Adrenal gland (tissue), 12 donors: ENCODE results near the gene SLC4A5. TPM values are rescaled to one million over a fixed set of nuclear protein-coding genes. Genes with fewer than 3 reads are reported as not detected.
A peak's percentile ranks its signal among the peaks of the same experiment; 100 is the strongest.

Source experiments
- DNase-seq, 7 donors: peaks; one replicate each; pipeline ENCODE4 v3.0.0-alpha.2; 2019 to 2020
- H3K27ac ChIP-seq, 5 donors: fragments of 200-600 bp; sonication (generic) in 4 of 5; 1 replicate in 3 of 5; 2 replicates in 2 of 5; pipeline versions ENCODE4 v1.5.1 to v1.8.0; 2016 to 2020; ENCODE audit warnings: mild to moderate bottlenecking in 1 of 5
- H3K27me3 ChIP-seq: fragments of 200-600 bp; 2 replicates; pipeline ENCODE4 v1.8.0; 2021
- H3K36me3 ChIP-seq, 2 donors: fragments of 200-600 bp; replicated peaks in 1 of 2; 1 replicate in 1 of 2; 2 replicates in 1 of 2; pipeline versions ENCODE4 v1.5.1 to v1.8.0; 2018 to 2022
- H3K4me1 ChIP-seq, 2 donors: fragments of 200-600 bp; replicated peaks in 1 of 2; 1 replicate in 1 of 2; 2 replicates in 1 of 2; pipeline versions ENCODE4 v1.5.1 to v1.8.0; 2018 to 2021
- H3K4me3 ChIP-seq, 4 donors: fragments of 200-600 bp; sonication (generic) in 3 of 4; one replicate each; pipeline ENCODE4 v1.5.1; 2016 to 2018
- H3K9me3 ChIP-seq, 3 donors: fragments of 200-600 bp; sonication (generic) in 1 of 3; replicated peaks in 1 of 3; 1 replicate in 2 of 3; 2 replicates in 1 of 3; pipeline versions ENCODE4 v1.5.1 to v1.8.0; 2016 to 2021
- POLR2A ChIP-seq, 2 donors: fragments of 450-650 bp; IDR thresholded peaks; one replicate each; pipeline ENCODE4 v1.6.1; 2017; ENCODE audit warnings: antibody characterized with exemption in 2 of 2, mild to moderate bottlenecking in 2 of 2, moderate library complexity in 1 of 2
- WGBS, 4 donors: extraction: QIAGEN DNeasy Blood & Tissue Kit in 2 of 4; methylation state at CpG; one replicate each; pipeline versions ENCODE4 v1.1.5 to v1.1.7; 2013 to 2017; 5-methylcytosine and 5-hydroxymethylcytosine counted together
- intact Hi-C, 2 donors: fragments of 100-400 bp; cut with DNase I; formaldehyde crosslinking; loops; one replicate each; pipeline versions ENCODE4 v1.14.1 to v1.15.0; 2022 to 2023
- polyA plus RNA-seq, 3 donors: library from polyadenylated mRNA; stranded (reverse); fragments of 200-250 nt in 2 of 3; fragments of 350-450 nt in 1 of 3; fragmentation: Illumina TruSeq in 1 of 3; extraction: RNeasy Lipid Tissue Mini Kit (QIAGEN cat#74804) in 1 of 3; gene quantifications; one replicate each; pipeline ENCODE4 v1.2.3, GENCODE V29; 2013 to 2014
- total RNA-seq, 9 donors: library from RNA; depleted of rRNA in 4 of 9; stranded (reverse); fragments of >200 nt in 4 of 9; fragments of 120-200 nt in 1 of 9; fragmentation: NEBNext Ultra II Directional in 1 of 9; extraction: Animal tissue kit (Norgen Biotek cat#: 25700) in 1 of 9; gene quantifications; one replicate each; pipeline versions ENCODE4 v1.1.0 to v1.2.4, GENCODE V29; 2013 to 2023
- TF ChIP-seq, protein P1 (sequence below), 6 experiments: fragments of 450-650 bp in 4 of 6; fragments of 200-600 bp in 2 of 6; sonication (generic) in 1 of 6; IDR thresholded peaks; 1 replicate in 5 of 6; 2 replicates in 1 of 6; pipeline versions ENCODE4 v1.5.1 to v1.8.0; 2016 to 2021; ENCODE audit warnings: antibody characterized with exemption in 6 of 6, mild to moderate bottlenecking in 2 of 6, moderate library complexity in 1 of 6
- donor health status: healthy with polysubstance abuse.
- donor health status: Bipolar disorder and iron deficiency.
- donor health status: DM: yes; HTN: yes; CAD: no.
- donor health status: DM: no; HTN: no; CAD: no.
- donor health status: DM: no; HTN: no; CAD: no.
- donor health status: DM: yes; HTN: yes; CAD: no.

The SLC4A5 gene
- total and polyA plus RNA-seq, 12 donors = 0.14 to 2.7 (median 0.74) TPM; not detected in 1

- H3K9me3 ChIP-seq = no peaks in the 10 kb centered on the region
- intact Hi-C loops = no loop called here
- H3K36me3 ChIP-seq = peaks cover 0 to 19% of the 10 kb centered on the region in 2 donors
- H3K27me3 ChIP-seq = no peaks in the 10 kb centered on the region
- WGBS, 4 donors = 90 to 97% (median 92%) methylated on average over 3 of the region's 3 CpGs
- H3K4me3 ChIP-seq = no peak overlapping the region
- H3K4me1 ChIP-seq = no peaks in the 10 kb centered on the region
- no peak for TF ChIP-seq POLR2A (IDR thresholded peaks at IDR 0.05)
- TF ChIP-seq, protein P1, sequence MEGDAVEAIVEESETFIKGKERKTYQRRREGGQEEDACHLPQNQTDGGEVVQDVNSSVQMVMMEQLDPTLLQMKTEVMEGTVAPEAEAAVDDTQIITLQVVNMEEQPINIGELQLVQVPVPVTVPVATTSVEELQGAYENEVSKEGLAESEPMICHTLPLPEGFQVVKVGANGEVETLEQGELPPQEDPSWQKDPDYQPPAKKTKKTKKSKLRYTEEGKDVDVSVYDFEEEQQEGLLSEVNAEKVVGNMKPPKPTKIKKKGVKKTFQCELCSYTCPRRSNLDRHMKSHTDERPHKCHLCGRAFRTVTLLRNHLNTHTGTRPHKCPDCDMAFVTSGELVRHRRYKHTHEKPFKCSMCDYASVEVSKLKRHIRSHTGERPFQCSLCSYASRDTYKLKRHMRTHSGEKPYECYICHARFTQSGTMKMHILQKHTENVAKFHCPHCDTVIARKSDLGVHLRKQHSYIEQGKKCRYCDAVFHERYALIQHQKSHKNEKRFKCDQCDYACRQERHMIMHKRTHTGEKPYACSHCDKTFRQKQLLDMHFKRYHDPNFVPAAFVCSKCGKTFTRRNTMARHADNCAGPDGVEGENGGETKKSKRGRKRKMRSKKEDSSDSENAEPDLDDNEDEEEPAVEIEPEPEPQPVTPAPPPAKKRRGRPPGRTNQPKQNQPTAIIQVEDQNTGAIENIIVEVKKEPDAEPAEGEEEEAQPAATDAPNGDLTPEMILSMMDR (IDR thresholded peaks at IDR 0.05) = no peak
- H3K27ac ChIP-seq = no peak overlapping the region
- no peak for DNase-seq
Observed at GRCh38 chr2:74212702-74213410, 130.4 kb downstream of the SLC4A5 start.

DNA sequence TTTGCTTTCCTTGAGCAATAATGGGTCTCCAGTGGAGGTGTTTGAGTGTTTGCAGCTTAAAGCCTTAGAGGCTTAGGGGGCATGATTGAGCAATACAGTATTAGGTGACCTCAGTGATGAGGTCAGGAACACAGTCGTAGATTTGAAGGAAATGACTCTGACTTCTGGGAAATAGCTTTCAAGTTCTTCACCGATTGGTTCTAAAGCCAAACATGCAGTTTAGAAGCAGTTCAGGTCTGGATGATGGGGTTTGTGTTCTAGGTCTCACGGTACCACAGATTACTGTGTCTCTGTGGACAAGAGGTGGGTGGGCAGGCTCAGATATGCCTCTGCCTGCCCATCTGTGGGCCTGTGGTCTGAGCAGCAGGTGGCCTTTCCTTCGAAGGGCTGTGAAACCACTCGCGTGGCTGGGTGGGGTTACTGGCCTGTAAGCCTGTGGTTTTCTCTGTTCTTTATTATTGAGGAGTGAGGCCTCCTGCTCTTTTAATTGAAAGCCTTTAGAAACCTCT is 137.0 kb downstream of the SLC4A5 start:
- H3K4me3 ChIP-seq = no peak overlapping the region

DNA sequence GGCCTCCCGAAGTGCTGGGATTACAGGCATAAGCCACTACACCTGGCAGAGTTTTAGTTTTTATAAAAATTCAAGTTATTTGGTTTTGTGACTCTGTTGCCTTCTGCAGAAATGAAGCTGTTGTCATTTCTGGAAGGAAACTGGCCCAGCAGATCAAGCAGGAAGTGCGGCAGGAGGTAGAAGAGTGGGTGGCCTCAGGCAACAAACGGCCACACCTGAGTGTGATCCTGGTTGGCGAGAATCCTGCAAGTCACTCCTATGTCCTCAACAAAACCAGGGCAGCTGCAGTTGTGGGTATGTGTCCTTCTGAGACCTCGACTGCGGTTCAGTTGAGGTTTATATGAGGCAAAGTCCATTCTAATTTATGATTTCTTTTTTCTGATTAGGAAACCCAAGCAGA is 137.6 kb downstream of the SLC4A5 start:
- 77 to 85% (median 80%) methylated on average over 6 of the region's 6 CpGs for WGBS, 4 donors
- Histone ChIP-seq H3K4me3 (no peak overlapping the region), H3K36me3 (peaks cover 0 to 8% of the 10 kb centered on the region in 2 donors), H3K4me1 (peaks cover 5 to 25% of the 10 kb centered on the region in 2 donors), H3K9me3 (no peaks in the 10 kb centered on the region), H3K27ac (peak overlapping the region in 1 of 5 donors; percentile 10), H3K27me3 (no peaks in the 10 kb centered on the region)
- TF ChIP-seq, protein P1 (IDR thresholded peaks at IDR 0.05) = no peak
- no peak for TF ChIP-seq POLR2A (IDR thresholded peaks at IDR 0.05)
- intact Hi-C loops = no loop called here
- no peak for DNase-seq

More for the DNA sequence above, 137.0 kb downstream of the SLC4A5 start:
- H3K27ac ChIP-seq = peak overlapping the region in 3 of 5 donors; percentile 6 to 71 (median 10)
- WGBS, 4 donors = 59 to 83% (median 65%) methylated on average over 5 to 6 of the region's 6 CpGs
- peaks cover 0 to 8% of the 10 kb centered on the region in 2 donors for H3K36me3 ChIP-seq
- peaks cover 3 to 19% of the 10 kb centered on the region in 2 donors for H3K4me1 ChIP-seq
- intact Hi-C loops = no loop called here
- H3K9me3 ChIP-seq = no peaks in the 10 kb centered on the region
- TF ChIP-seq, protein P1 (IDR thresholded peaks at IDR 0.05) = no peak
- no peak for TF ChIP-seq POLR2A (IDR thresholded peaks at IDR 0.05)
- DNase-seq = peak in 1 of 7 donors; percentile 12
- H3K27me3 ChIP-seq = no peaks in the 10 kb centered on the region

DNA sequence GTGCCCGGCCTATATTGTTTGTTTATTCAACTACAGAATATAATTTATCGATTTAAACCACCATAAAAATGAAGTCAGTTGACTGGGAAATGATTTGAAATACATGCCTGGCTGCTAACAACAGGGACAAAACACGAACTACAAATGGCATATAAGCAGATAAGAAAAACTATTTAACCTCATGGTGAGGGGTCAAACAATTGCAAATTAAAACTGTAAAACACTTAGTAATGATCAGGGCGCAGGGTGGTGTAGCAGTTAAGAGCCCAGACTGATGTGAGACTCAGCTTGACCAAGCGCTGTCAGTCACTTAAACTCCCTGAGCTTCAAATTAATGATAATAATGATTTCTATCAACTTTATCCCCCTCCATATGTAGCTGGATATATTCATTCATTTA is 138.1 kb downstream of the SLC4A5 start:
- TF ChIP-seq, protein P1 (IDR thresholded peaks at IDR 0.05) = no peak
- no peak for TF ChIP-seq POLR2A (IDR thresholded peaks at IDR 0.05)
- DNase-seq = no peak
- Histone ChIP-seq H3K9me3 (no peaks in the 10 kb centered on the region), H3K4me1 (peaks cover 5 to 25% of the 10 kb centered on the region in 2 donors), H3K4me3 (no peak overlapping the region), H3K27me3 (no peaks in the 10 kb centered on the region), H3K36me3 (peaks cover 0 to 7% of the 10 kb centered on the region in 2 donors), H3K27ac (no peak overlapping the region)
- 87 to 92% (median 89%) methylated on average over 5 of the region's 5 CpGs for WGBS, 4 donors
- intact Hi-C loops = no loop called here
